ENCODE measurements around the gene DIS3L2.

GRCh38 chr2:232295971-232296370, 334.5 kb downstream of the DIS3L2 start:
- TF ChIP-seq CTCF (IDR thresholded peaks at IDR 0.05) (no peak), ZFX (IDR thresholded peaks at IDR 0.05; ENCODE audit: borderline replicate concordance) (no peak)
